ENCODE data around the gene NFKB2. TPM values are rescaled to one million over a fixed set of nuclear protein-coding genes. Genes with fewer than 3 reads are reported as not detected.
A peak's percentile ranks its signal among the peaks of the same experiment; 100 is the strongest.

Gene NFKB2
- total and polyA plus RNA-seq, 4 experiments from 2014 or later = 6.6 to 147 (median 85.7) TPM

GRCh38 chr10:102420714-102421506 is 25.4 kb downstream of the NFKB2 start, which contains the start of gene FBXL15:
TSS of gene FBXL15 (plus strand) at chr10:102420836. CDS start at chr10:102421130, 294 bp downstream.
- Histone ChIP-seq H3K27ac (ENCODE audit: low read depth, low read length) (peak within 1 kb of the TSS; percentile 64), H3K27me3 (ENCODE audit: insufficient read depth, low read length) (peaks cover 10% of the 10 kb centered on the region), H3K36me3 (ENCODE audit: insufficient read depth, low read length) (peaks cover 10% of the 10 kb centered on the region), H3K4me3 (ENCODE audit: low read length in 2 of 2) (peak within 1 kb of the TSS; percentile 61 to 90), H3K4me1 (ENCODE audit: insufficient read depth, low read length) (peaks cover 37% of the 10 kb centered on the region), H3K9me3 (ENCODE audit: control insufficient read depth in 1 of 2, low read length in 2 of 2) (no peaks in the 10 kb centered on the region)
- H3K36me3 Mint-ChIP-seq = peaks cover 0 to 10% of the 10 kb centered on the region in 2 donors
- CTCF ChIA-PET (ENCODE audit: partially characterized antibody) = interaction anchor here (1.1 to 5.6 kb wide), 13 partner anchors 9 to 190 kb away, joined by 3 to 42 read pairs (median 9); partner anchors contain the start of genes ACTR1A, C10orf95 and CUEDC2
- H3K9me3 Mint-ChIP-seq = peaks cover 0 to 5% (median 0%) of the 10 kb centered on the region in 8 donors
- peak within 1 kb of the TSS; percentile 90 to 99 (median 96) for H3K4me3 Mint-ChIP-seq
- DNase-seq = peak; percentile 92 to 94 (median 93)
- peaks cover 11 to 18% of the 10 kb centered on the region in 2 donors for H3K27me3 Mint-ChIP-seq
- H3K27ac Mint-ChIP-seq = peak within 1 kb of the TSS; percentile 92 to 98 (median 96)
- H3K4me1 Mint-ChIP-seq = peaks cover 16 to 53% (median 33%) of the 10 kb centered on the region in 4 donors
- intact Hi-C loops (cut with micrococcal nuclease) = loop anchor here (1.0 kb wide), 6 partner anchors 11 to 81 kb away; partner anchors contain the start of genes ACTR1A and CUEDC2
- POLR2A ChIA-PET (ENCODE audit: partially characterized antibody) = interaction anchor here (0.7 to 8.2 kb wide), 21 partner anchors 10 to 283 kb away, joined by 3 to 198 read pairs (median 7); partner anchors contain the start of genes ACTR1A, C10orf95, CUEDC2 and GBF1

DNA sequence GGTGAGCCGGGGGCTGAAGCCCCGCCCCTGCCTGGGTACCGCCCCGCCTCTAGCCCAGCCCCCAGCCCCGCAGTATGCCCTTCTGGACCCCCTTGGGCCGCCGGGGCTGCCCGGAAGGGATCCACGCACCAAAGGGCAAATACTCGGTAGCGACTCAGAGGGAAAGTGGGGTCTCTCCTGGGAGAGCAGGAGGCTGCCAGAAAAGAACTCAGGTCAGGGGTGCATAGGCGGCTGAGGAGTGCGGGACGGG is 25.9 kb downstream of the NFKB2 start:
- H3K4me1 Mint-ChIP-seq = peaks cover 19 to 53% (median 34%) of the 10 kb centered on the region in 4 donors
- CTCF ChIA-PET (ENCODE audit: partially characterized antibody) = interaction anchor here (1.0 to 5.6 kb wide), 14 partner anchors 9 to 252 kb away, joined by 3 to 42 read pairs (median 8); partner anchors contain the start of genes ACTR1A, C10orf95 and CUEDC2
- peak overlapping the region; percentile 64 for H3K27ac ChIP-seq (ENCODE audit: low read depth, low read length)

DNA sequence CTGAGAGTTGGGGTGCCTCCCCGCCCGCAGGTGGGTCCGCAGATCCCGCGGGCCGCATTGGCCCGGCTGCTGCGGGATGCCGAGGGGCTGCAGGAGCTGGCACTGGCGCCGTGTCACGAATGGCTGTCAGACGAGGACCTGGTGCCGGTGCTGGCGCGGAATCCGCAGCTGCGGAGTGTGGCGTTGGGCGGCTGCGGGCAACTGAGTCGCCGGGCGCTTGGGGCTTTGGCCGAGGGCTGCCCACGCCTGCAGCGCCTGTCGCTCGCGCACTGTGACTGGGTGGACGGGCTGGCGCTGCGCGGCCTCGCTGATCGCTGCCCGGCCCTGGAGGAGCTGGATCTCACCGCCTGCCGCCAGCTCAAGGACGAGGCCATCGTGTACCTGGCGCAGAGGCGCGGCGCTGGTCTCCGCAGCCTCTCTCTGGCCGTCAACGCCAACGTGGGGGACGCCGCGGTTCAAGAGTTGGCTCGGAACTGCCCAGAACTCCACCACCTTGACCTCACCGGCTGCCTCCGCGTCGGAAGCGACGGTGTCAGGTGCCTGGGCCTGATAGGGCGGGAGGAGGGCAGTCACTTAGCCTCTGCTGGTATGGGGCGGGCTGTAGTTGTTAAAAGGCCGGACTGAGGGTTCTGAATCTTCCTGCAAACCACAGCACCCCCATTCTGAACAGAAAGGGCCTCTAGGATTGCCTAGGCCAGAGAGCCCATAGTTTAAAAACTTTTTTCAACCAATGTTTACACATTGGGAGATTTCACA is 26.4 kb downstream of the NFKB2 start:
- intact Hi-C loops (cut with micrococcal nuclease) = loop anchor here (1.0 kb wide), 6 partner anchors 10 to 57 kb away; partner anchors contain the start of gene CUEDC2
- Mint-ChIP-seq H3K9me3 (peaks cover 0 to 5% (median 0%) of the 10 kb centered on the region in 8 donors), H3K36me3 (peaks cover 0 to 12% of the 10 kb centered on the region in 2 donors), H3K4me1 (peaks cover 19 to 54% (median 34%) of the 10 kb centered on the region in 4 donors), H3K27ac (peak overlapping the region; percentile 64 to 98 (median 95)), H3K4me3 (peak overlapping the region; percentile 90 to 99 (median 96)), H3K27me3 (peaks cover 7 to 14% of the 10 kb centered on the region in 2 donors)
- ChIA-PET CTCF (ENCODE audit: partially characterized antibody) (interaction anchor here (0.9 to 5.6 kb wide), 18 partner anchors 8 to 253 kb away, joined by 3 to 42 read pairs (median 6); partner anchors contain the start of genes ACTR1A, C10orf95 and CUEDC2), POLR2A (ENCODE audit: partially characterized antibody) (interaction anchor here (1.0 to 8.2 kb wide), 17 partner anchors 11 to 270 kb away, joined by 3 to 198 read pairs (median 16); partner anchors contain the start of genes ACTR1A, C10orf95, CUEDC2 and GBF1)
- H3K27me3 ChIP-seq (ENCODE audit: insufficient read depth, low read length) = peaks cover 6% of the 10 kb centered on the region
- DNase-seq = peak in 2 of 5 donors; percentile 32 to 41
- peak overlapping the region; percentile 64 for H3K27ac ChIP-seq (ENCODE audit: low read depth, low read length)
- no peaks in the 10 kb centered on the region for H3K9me3 ChIP-seq (ENCODE audit: control insufficient read depth in 1 of 2, low read length in 2 of 2)
- peak overlapping the region; percentile 61 to 90 for H3K4me3 ChIP-seq (ENCODE audit: low read length in 2 of 2)
- H3K4me1 ChIP-seq (ENCODE audit: insufficient read depth, low read length) = peaks cover 37% of the 10 kb centered on the region
- peaks cover 10% of the 10 kb centered on the region for H3K36me3 ChIP-seq (ENCODE audit: insufficient read depth, low read length)

More for the DNA sequence above, 25.9 kb downstream of the NFKB2 start:
- peak overlapping the region; percentile 90 to 99 (median 96) for H3K4me3 Mint-ChIP-seq
- POLR2A ChIA-PET (ENCODE audit: partially characterized antibody) = interaction anchor here (1.0 to 8.2 kb wide), 18 partner anchors 11 to 270 kb away, joined by 3 to 198 read pairs (median 12); partner anchors contain the start of genes ACTR1A, C10orf95, CUEDC2 and GBF1
- H3K27me3 ChIP-seq (ENCODE audit: insufficient read depth, low read length) = peaks cover 6% of the 10 kb centered on the region
- H3K4me1 ChIP-seq (ENCODE audit: insufficient read depth, low read length) = peaks cover 37% of the 10 kb centered on the region
- intact Hi-C loops (cut with micrococcal nuclease) = loop anchor here (1.0 kb wide), 5 partner anchors 11 to 58 kb away; partner anchors contain the start of gene CUEDC2
- peaks cover 10% of the 10 kb centered on the region for H3K36me3 ChIP-seq (ENCODE audit: insufficient read depth, low read length)
- H3K9me3 ChIP-seq (ENCODE audit: control insufficient read depth in 1 of 2, low read length in 2 of 2) = no peaks in the 10 kb centered on the region
- peaks cover 7 to 14% of the 10 kb centered on the region in 2 donors for H3K27me3 Mint-ChIP-seq
- DNase-seq = no peak
- H3K27ac Mint-ChIP-seq = peak overlapping the region; percentile 92 to 98 (median 96)
- peaks cover 0 to 5% (median 0%) of the 10 kb centered on the region in 8 donors for H3K9me3 Mint-ChIP-seq
- H3K36me3 Mint-ChIP-seq = peaks cover 0 to 12% of the 10 kb centered on the region in 2 donors
- peak overlapping the region; percentile 61 to 90 for H3K4me3 ChIP-seq (ENCODE audit: low read length in 2 of 2)

DNA sequence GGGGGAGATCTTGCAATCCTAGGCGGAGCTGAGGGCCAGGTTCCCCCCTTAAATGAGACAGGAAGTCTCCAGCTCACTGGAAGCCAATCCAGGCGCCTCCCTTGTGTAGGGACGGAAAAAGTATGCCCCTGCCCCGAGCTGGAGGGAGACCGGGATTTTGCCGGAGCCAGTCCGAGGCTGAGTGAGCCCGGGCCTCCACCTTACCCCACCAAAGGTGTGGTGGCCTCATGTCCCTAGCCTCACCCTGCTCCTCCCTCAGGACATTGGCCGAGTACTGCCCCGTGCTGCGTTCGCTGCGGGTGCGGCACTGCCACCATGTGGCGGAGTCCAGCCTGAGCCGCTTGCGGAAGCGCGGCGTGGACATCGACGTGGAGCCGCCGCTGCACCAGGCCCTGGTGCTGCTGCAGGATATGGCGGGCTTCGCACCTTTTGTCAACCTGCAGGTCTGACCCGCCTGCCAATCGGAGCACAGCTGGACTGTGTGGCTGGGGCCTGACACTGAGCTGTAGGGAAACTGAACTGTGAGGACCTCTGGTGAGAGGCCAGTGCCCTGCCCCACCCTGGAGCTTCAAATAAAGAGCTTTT is 27.1 kb downstream of the NFKB2 start:
- H3K27me3 Mint-ChIP-seq = peaks cover 5 to 8% of the 10 kb centered on the region in 2 donors
- Histone ChIP-seq H3K4me3 (ENCODE audit: low read length in 2 of 2) (peak overlapping the region; percentile 61 to 90), H3K27ac (ENCODE audit: low read depth, low read length) (peak overlapping the region; percentile 64), H3K36me3 (ENCODE audit: insufficient read depth, low read length) (peaks cover 10% of the 10 kb centered on the region), H3K9me3 (ENCODE audit: control insufficient read depth in 1 of 2, low read length in 2 of 2) (no peaks in the 10 kb centered on the region), H3K27me3 (ENCODE audit: insufficient read depth, low read length) (peaks cover 6% of the 10 kb centered on the region), H3K4me1 (ENCODE audit: insufficient read depth, low read length) (peaks cover 37% of the 10 kb centered on the region)
- H3K4me1 Mint-ChIP-seq = peaks cover 20 to 58% (median 34%) of the 10 kb centered on the region in 4 donors
- H3K4me3 Mint-ChIP-seq = peak overlapping the region; percentile 81 to 99 (median 96)
- H3K9me3 Mint-ChIP-seq = peaks cover 0 to 4% (median 0%) of the 10 kb centered on the region in 8 donors
- DNase-seq = peak in 1 of 5 donors; percentile 47
- peak overlapping the region; percentile 62 to 96 (median 72) for H3K27ac Mint-ChIP-seq
- ChIA-PET CTCF (ENCODE audit: partially characterized antibody) (interaction anchor here (0.9 to 5.6 kb wide), 17 partner anchors 11 to 253 kb away, joined by 3 to 42 read pairs (median 5); partner anchors contain the start of genes ACTR1A, C10orf95, CUEDC2 and GBF1), POLR2A (ENCODE audit: partially characterized antibody) (interaction anchor here (1.1 to 8.2 kb wide), 11 partner anchors 11 to 271 kb away, joined by 3 to 198 read pairs (median 22); partner anchors contain the start of genes ACTR1A, C10orf95, CUEDC2 and NFKB2)
- intact Hi-C loops (cut with micrococcal nuclease) = loop anchor here (1.0 kb wide), 1 partner anchor 28 kb away; no protein-coding TSS in a partner anchor
- H3K36me3 Mint-ChIP-seq = peaks cover 0 to 14% of the 10 kb centered on the region in 2 donors

DNA sequence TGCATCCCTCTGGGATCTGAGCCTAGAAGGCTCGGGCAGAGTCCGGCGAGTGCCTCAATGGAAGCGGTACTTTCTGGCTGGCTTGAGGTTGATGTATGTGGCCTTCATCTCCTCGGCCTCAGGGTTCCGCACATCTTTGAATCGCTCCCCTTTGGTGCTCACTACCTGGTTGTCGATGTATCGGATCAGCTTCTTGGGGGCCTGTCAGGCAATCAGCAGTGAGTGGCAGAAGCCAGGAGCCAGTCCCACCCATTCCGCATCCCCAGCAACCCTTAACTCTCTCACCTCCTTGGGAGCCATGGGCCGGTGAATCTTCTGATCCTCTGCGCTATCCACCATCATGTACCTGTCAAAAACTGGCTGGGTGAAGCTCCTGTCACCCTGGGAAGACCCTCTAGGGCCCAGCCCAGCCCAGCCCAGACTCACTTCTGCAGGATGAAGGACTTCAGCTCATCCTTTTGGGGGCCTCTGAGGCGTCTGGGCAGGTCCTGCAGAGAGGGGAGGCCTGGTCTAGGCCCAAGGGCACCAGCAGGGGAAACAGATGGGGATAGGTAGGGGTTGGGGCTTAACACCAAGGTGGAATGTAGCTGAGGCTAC is 28.0 kb downstream of the NFKB2 start:
- Histone ChIP-seq H3K4me1 (ENCODE audit: insufficient read depth, low read length) (peaks cover 37% of the 10 kb centered on the region), H3K36me3 (ENCODE audit: insufficient read depth, low read length) (peaks cover 10% of the 10 kb centered on the region), H3K9me3 (ENCODE audit: control insufficient read depth in 1 of 2, low read length in 2 of 2) (no peaks in the 10 kb centered on the region), H3K27ac (ENCODE audit: low read depth, low read length) (no peak overlapping the region), H3K27me3 (ENCODE audit: insufficient read depth, low read length) (no peaks in the 10 kb centered on the region), H3K4me3 (ENCODE audit: low read length in 2 of 2) (no peak overlapping the region)
- no peak for DNase-seq
- Mint-ChIP-seq H3K4me3 (peak overlapping the region in 6 of 8 donors; percentile 36 to 96 (median 58)), H3K27ac (peak overlapping the region in 4 of 7 donors; percentile 48 to 96 (median 58)), H3K4me1 (peaks cover 16 to 51% (median 29%) of the 10 kb centered on the region in 4 donors), H3K27me3 (peaks cover 0 to 3% of the 10 kb centered on the region in 2 donors), H3K36me3 (peaks cover 0 to 14% of the 10 kb centered on the region in 2 donors), H3K9me3 (peaks cover 0 to 4% (median 0%) of the 10 kb centered on the region in 8 donors)
- CTCF ChIA-PET (ENCODE audit: partially characterized antibody) = interaction anchor here (1.1 to 5.6 kb wide), 9 partner anchors 11 to 254 kb away, joined by 4 to 42 read pairs (median 21); partner anchors contain the start of genes C10orf95, CUEDC2 and GBF1
- intact Hi-C loops (cut with micrococcal nuclease) = no loop called here
- POLR2A ChIA-PET (ENCODE audit: partially characterized antibody) = interaction anchor here (1.1 to 8.2 kb wide), 7 partner anchors 10 to 79 kb away, joined by 3 to 198 read pairs (median 38); partner anchors contain the start of genes ACTR1A, C10orf95, CUEDC2 and NFKB2
